Kidney glomerular epithelial cell (primary cell): Measurements from ENCODE around the gene SSR4.

ENCODE experiments used
- DNase-seq: peaks from one replicate; lab custom pipeline; 2025; lab: John Stamatoyannopoulos, UW

The SSR4 gene

DNA sequence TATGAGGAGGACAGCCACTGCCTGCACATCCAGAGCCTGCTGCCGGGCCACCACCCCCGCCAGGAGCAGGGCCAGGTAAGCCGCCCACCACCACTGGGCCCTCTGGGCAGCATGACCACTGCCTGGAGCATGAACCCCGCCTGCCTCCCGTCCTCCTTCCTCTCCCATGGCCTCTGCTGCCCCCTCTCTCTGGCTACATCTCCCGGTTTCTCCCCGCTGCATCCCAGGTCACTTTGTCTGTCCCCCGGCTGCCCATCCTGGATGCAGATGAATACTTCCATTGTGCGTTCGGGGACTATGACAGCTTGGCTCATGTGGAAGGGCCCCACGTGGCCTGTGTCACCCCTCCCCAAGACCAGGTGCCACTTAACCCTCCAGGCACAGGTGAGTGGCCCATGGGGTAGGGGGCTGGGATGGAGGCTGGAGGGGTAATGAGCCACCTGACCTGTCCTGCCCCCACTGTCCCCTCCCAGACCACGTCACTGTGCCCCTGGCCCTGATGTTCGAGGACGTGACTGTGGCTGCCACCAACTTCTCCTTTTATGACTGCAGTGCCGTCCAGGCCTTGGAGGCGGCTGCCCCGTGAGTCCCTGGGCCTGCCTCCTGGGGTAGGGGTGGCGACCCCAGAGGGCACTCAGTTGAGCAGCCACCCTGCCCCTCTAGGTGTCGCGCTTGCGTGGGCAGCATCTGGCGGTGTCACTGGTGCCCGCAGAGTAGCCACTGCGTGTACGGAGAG is 24.4 kb upstream of the SSR4 start:
- DNase-seq, result no peak

DNA sequence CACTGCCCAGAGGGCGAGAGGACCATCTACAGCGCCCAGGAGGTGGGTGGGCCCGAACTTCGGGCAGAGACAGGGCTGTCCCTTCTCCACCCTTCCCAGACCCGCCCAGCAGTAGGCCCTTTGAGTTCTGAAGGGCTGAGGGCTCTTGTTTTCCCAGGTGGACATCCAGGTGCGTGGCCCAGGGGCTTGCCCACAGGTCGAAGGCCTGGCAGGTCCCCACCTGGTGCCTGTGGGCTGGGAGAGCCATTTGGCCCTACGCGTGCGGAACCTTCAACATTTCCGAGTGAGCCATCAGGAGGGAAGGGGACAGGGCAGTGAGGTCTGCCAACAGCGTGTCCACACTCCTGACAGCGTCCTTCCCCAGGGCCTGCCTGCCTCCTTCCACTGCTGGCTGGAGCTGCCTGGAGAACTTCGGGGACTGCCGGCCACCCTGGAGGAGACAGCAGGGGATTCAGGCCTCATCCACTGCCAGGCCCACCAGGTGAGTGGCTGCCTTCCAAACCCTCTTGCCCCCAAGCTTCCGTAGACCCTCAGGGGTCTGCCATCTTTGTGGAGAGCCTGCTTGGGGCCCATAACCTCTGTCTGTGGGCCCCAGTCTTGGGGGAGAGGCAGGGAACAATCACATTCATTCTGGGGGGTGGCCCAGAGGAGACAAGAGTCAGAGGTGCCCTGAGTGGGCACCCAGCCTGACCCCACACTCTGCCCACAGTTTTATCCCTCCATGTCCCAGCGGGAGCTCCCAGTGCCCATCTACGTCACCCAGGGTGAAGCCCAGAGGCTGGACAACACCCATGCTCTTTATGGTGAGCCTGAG is 23.7 kb upstream of the SSR4 start:
- no peak for DNase-seq

DNA sequence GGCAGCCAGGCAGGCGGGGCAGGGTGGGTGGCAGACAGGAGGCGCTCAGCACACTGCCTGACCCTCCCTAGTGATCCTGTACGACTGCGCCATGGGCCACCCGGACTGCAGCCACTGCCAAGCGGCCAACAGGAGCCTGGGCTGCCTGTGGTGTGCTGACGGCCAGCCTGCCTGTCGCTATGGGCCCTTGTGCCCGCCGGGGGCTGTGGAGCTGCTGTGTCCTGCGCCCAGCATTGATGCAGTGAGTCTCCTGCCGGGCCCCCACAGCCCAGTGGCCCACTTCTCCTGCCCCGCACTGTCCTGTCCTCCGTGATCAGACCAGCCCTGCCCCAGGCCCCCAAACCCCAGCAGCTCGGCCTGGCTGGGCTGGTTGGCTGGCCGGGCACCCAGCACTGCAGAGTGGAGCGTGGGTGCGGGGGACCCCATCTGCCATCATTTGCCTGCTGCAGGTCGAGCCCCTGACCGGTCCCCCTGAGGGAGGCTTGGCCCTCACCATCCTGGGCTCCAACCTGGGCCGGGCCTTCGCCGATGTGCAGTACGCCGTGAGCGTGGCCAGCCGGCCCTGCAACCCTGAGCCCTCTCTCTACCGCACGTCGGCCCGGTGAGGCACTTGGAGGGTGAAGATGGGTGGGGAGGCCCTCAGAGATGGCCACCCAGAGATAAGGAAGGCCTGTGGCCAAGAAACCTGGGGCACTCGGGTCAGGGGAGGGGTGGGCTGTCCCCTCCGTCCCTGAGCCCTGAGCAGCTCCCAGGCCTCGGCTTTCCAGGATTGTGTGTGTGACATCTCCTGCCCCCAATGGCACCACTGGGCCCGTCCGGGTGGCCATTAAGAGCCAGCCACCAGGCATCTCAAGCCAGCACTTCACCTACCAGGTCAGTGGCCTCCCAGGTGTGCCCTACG is 22.8 kb upstream of the SSR4 start:
- no peak for DNase-seq

DNA sequence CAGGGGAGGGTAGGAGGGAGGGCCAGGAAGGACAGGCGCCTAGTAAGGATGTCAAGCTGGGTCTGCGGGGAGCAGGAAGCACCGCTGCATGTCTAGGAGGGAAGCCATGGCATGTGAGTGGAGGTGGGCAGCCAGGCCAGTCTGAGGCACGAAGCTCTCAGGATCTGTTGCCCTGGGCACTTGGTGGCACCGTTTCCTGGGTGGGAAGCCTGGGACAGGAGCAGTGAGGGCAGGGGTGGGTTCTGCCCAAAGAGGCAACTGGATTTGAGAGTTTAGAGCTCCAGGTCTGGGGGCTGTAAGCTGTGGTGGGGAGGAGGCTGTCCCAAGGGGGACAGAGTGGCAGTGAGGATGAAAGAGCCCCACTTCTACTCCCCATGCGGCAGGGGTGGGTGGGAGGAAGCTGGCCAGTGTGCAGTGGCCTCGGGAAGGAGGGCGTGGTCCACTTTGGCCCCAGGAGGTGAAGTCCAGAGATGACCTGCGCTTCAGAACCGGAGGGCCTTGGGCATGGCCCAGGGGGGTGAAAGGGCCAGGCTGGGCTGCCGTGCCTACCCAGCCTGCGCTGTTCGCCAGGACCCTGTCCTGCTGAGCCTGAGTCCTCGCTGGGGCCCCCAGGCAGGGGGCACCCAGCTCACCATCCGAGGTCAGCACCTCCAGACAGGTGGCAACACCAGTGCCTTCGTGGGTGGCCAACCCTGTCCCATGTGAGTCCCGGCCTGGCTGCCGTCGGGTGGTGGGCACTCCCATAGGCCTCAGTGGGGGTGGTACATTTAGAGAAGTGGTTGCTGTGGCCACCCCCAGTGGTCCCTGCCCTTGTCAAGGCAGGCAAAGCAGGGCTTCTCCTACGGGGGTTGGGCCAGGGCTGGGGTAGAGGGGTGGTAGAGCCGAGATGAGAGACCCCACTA is 21.9 kb upstream of the SSR4 start:
- no peak for DNase-seq

DNA sequence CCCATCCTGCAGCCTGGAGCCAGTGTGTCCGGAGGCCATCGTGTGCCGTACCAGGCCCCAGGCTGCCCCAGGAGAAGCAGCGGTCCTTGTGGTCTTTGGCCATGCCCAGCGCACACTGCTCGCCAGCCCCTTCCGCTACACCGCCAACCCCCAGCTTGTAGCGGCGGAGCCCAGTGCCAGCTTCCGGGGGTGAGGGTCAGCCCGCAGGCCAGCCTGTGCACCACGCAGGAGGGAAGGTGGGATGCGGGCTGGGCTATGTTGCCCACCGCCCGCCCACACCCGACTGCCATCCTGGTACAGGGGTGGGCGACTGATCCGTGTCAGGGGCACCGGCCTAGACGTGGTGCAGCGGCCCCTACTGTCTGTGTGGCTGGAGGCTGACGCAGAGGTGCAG is 21.3 kb upstream of the SSR4 start:
- no peak for DNase-seq

DNA sequence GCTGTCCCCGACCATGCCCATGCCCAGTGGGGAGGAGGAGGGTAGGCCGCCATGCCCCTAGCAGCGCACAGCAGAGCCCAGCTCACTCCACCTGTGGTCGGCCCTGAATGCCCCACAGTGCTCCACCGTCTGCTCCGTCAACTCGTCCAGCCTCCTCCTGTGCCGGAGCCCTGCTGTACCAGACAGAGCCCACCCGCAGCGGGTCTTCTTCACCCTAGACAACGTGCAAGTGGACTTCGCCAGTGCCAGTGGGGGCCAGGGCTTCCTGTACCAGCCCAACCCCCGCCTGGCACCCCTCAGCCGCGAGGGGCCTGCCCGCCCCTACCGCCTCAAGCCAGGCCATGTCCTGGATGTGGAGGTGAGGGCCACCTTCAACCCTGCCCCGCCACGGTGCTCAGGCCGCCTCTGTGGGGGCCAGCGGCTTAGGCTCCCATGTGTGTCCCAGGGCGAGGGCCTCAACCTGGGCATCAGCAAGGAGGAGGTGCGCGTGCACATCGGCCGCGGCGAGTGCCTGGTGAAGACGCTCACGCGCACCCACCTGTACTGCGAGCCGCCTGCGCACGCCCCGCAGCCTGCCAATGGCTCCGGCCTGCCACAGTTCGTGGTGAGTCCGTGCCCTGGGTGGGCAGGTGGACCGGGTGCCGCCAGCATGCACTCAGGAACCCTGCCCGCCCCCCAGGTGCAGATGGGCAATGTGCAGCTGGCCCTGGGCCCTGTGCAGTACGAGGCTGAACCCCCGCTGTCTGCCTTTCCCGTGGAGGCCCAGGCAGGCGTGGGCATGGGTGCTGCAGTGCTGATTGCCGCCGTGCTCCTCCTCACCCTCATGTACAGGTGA is 20.5 kb upstream of the SSR4 start:
- DNase-seq, result no peak

DNA sequence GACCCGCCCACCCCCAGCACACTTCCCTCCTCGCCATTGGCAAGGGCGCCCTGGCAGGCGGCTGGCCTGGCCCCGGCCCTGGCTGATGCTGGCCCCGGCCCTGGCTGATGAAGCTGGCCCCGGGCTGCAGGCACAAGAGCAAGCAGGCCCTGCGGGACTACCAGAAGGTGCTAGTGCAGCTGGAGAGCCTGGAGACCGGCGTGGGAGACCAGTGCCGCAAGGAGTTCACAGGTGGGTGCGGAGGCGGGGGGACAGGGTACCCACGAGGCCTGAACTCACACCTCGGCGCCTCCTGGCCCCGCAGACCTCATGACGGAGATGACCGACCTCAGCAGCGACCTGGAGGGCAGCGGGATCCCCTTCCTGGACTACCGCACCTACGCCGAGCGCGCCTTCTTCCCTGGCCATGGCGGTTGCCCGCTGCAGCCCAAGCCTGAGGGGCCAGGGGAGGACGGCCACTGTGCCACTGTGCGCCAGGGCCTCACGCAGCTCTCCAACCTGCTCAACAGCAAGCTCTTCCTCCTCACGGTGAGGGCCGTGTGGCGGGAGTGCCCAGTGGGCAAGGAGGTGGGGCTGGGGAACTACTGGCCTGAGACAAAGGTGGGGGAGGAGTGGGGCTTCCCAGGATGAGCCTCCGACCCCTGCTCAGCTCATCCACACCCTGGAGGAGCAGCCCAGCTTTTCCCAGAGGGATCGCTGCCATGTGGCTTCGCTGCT is 19.7 kb upstream of the SSR4 start:
- no peak for DNase-seq

DNA sequence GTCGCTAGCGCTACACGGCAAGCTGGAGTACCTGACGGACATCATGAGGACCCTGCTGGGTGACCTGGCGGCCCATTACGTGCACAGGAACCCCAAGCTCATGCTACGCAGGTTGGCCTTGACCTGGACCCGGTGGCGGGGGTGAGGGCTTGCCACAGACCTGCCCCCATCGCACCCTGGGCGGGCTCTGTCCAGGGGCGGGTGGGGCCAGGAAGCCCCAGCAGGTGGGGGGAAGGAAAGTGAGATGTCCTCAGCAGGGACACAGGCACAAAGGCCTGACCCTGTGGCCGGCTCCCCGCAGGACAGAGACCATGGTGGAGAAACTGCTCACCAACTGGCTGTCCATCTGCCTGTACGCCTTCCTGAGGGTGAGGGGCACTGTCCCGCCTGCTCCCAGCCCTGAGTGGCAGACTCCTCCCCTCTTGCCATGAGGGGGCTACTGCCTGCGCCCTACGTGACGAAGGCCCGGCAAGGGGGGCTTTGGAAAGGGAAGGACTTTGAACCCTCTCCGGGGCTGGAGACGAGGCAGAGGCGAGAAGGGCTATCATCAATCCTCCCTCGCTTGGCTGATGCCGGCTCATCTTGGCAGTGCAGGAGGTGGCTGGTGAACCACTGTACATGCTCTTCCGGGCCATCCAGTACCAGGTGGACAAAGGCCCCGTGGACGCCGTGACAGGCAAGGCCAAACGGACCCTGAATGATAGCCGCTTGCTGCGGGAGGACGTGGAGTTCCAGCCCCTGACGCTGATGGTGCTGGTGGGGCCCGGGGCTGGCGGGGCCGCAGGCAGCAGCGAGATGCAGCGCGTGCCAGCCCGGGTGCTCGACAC is 19.0 kb upstream of the SSR4 start:
- DNase-seq, result no peak

DNA sequence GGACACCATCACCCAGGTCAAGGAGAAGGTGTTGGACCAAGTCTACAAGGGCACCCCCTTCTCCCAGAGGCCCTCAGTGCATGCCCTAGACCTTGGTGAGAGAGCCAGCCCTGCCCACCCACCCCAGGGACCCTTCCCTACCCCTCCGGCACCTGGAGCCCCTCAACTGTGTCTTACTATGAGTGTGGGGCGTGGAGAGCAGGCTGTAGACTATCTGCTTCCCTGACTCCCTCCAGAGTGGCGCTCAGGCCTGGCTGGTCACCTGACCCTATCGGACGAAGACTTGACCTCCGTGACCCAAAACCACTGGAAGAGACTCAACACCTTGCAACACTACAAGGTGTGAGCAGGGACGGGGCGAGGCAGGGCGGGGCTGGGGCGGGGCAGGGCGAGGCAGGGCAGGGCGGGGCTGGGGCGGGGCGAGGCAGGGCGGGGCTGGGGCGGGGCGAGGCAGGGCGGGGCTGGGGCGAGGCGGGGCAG is 18.3 kb upstream of the SSR4 start:
- no peak for DNase-seq

DNA sequence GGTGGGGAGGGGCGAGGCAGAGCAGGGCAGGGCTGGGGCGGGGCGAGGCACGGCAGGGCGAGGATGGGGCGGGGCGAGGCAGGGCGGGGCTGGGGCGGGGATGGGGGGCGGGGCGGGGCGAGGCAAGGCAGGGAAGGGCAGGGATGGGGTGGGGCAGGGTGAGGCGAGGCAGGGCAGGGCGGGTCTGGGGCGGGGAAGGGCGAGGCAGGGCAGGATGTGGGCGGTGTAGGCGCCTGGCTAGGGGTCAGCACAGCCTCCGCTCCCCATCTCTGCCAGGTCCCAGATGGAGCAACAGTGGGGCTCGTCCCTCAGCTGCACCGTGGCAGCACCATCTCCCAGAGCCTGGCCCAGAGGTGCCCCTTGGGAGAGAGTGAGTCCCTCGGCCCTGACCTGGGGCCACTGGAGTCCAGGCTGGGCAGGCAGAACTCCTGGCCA is 17.8 kb upstream of the SSR4 start:
- no peak for DNase-seq

DNA sequence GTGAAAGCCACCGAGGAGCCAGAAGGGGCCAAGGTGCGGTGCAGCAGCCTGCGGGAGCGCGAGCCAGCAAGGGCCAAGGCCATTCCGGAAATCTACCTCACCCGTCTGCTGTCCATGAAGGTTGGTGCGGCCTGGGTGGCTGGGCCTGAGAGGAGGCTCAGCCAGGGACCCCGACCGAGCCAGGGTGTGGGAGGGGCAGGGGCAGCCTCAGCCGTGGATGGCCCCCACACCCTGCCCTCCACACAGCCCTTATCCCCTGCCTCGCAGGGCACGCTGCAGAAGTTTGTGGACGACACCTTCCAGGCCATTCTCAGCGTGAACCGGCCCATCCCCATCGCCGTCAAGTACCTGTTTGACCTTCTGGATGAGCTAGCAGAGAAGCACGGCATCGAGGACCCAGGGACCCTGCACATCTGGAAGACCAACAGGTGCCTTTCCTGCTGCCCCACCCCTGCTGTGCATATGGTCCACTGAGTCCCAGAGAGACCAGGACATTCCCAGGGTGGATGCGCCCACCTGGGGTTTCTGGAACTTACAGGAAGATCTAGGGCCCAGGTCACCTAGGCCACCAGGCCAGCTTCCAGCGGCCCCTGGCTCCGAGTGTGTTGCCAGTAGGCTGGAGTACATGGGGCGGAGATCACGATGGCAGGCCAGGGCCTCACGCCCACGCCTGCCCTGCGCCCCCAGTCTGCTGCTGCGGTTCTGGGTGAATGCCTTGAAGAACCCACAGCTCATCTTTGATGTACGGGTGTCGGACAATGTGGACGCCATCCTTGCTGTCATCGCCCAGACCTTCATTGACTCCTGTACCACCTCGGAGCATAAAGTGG is 17.0 kb upstream of the SSR4 start:
- DNase-seq, result no peak

DNA sequence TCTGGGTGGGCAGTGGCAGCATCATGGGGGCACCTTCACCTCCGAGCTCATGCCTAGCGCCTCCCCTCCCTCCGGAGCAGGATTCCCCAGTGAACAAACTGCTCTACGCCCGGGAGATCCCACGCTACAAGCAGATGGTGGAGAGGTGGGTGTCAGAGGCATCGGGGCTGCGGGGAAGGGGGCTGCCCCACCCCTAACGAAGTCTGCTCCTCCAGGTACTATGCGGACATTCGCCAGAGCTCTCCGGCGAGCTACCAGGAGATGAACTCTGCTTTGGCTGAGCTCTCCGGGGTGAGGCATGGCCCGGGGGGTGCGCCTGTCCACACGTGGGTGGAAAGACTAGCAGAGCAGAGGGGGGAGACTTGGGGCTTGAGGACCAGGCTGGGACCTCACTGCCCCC is 16.3 kb upstream of the SSR4 start:
- no peak for DNase-seq

DNA sequence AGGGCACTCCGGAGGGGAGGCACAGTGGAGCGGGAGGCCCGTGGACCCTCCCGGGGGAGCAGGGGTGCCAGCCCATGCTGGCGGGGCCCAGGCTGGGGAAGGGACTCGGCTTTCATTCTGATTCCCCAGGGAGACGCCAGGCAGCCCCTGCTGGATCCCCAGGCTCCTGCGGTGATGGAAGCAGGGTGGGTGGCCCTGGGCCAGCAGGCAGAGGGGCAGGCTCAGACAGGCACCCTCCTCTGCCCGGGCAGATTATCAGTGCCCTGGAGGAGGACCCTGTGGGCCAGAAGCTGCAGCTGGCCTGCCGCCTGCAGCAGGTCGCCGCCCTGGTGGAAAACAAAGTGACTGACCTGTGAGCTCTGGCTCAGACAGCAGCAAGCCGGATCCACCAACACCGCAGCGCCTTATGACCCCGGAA is 15.8 kb upstream of the SSR4 start:
- no peak for DNase-seq

DNA sequence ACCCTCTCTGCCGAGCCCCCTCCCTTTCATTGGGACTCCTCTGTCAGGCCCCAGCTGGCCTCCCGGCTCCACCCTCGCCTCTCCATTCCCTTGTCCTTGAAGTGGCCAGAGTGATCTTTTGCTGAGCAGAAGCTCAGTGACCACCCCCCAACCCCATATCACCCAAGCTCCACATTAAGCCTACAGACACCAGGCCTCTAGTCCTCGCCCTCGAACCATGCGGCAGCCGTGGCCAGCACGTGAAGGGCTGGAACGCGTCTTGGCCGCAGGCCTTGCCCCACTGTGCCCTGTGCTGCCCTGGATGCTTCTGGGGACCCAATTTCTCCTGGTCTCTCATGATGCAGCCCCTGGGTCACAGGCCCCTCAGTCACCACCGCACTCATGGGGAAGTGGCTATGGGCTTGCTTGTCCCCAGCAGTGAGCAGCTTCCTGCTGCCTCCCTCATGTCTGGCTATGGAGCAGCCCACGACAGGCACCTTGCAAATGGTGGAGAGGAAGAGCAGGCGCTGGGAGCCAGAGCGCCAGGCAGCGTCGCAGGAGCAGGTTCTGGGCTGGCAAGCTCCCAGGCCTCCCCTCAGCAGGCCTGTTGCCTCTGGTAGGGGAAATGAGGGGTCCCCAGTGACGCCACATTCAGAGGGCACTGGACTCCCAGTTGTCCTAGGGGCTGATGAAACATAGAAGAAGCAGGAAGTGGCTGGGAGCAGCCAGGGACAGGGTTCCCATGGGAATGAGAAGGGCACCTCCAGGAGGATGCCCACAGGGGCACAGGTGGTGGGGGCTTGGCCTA is 14.4 kb upstream of the SSR4 start:
- DNase-seq, result no peak

DNA sequence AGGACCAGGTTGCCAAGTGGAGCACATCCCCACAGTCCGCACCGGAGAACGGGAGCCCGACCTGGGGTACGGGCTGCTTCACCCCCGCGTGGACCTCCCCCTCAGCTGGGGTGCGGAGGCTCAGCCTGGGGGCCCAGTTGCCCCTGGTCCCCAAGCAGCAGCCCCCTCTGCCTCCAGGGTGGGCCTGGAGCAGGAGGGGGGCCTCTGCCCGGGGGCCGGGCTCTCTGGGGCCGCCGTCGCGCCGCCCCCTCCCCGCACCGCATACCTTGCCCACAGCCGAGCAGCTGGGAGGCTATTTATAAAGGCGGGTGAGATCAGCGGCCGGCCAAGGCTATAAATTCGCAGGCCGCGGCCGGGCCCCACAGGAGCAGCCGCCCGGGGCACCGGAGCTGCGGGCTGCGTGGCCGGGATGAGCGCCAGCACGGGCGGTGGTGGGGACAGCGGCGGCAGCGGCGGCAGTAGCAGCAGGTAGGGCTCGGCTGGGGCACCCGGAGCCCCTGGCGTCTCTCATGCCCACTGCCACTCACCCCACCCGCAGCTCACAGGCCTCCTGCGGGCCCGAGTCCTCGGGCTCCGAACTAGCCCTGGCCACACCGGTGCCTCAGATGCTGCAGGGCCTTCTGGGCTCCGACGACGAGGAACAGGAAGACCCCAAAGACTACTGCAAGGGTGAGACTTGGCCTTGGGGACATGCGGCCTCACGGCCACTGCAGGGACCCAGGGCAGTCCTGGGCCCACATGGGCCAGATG is 13.6 kb upstream of the SSR4 start, which contains the start of gene SRPK3:
TSS of gene SRPK3 (plus strand) at position 364 of the 750 bp plus-strand sequence. CDS start at position 410, 46 bp downstream.
- no peak for DNase-seq

DNA sequence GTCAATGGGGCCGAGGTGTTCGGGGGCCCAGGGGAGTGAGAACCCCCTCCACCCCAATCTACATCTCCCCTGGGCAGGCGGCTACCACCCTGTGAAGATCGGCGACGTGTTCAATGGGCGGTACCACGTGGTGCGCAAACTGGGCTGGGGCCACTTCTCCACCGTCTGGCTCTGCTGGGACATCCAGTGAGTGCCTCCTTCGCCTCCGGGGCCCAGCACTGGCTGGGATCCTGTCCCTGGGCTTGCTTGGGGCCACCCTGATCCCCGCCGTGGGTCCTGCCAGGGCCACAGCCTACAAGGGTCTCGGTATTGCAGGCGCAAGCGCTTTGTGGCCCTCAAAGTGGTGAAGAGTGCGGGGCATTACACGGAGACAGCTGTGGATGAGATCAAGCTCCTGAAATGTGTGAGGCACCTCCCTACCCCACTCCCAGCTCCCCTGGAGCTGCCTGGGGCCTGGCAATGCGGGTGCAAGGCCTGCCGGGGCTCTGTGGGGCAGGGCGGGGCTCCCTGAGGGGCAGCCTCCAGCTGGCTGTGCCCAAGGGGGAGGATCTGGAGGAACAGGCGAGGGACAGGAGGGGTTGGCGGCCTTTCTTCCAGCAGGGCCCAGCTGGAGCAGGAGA is 12.9 kb upstream of the SSR4 start:
- DNase-seq, result no peak
